Hair follicle dermal papilla cell (primary cell): ENCODE results near the gene ZSCAN5A. TPM values are rescaled to one million over a fixed set of nuclear protein-coding genes. Genes with fewer than 3 reads are reported as not detected.

Experiments used
- small RNA-seq: library from RNA; depleted of rRNA; stranded (forward); fragments of <200 nt; gene quantifications from one replicate; pipeline ENCODE3, GENCODE V24; 2012
- total RNA-seq: library from RNA; depleted of rRNA; stranded (reverse); fragments of >200 nt; gene quantifications from 2 replicates; pipeline ENCODE4 v1.2.3, GENCODE V29; 2012

ZSCAN5A gene
- 7.5 and 7.8 TPM in 2 replicates for total RNA-seq

GRCh38 chr19:56314381-56315076 is at the start of gene ZSCAN5A:
Gene ZSCAN5A (minus strand): TSS chr19:56314839. CDS start chr19:56225046, 89,793 bp downstream.

DNA sequence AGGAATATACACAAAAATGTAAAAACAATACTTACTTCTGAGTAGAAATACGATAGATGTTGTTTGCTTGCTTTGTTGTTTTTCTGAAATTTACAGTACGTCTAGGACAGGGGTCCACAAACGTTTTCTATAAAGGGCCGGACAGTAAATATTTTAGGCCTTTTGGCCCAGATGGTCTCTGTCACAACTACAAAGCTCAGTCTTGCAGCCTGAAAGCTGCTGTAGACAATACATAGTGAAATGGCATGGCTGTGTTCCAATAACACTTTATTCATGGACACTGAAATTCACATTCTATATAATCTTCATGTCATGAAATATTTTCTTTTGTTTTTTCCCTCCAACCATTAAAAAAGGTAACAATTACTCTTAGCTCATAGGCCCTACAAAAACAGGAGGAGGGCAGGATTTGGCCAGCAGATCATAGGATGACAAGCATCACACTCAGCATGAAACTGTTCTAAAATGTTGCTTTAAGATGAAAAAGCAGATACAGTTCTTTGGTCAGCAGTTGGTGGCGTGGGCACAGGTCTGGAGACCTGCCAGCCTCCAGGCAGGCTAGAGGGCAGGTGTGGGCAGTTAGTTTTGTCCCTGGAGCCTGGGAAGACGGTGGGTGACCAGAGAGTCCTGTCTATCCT is 42.4 kb downstream of the ZSCAN5A start, which contains the start of gene EDDM13:
TSS of gene EDDM13 (plus strand) at position 588 of the 638 bp plus-strand sequence. CDS start 87 bp downstream, outside the sequence.

GRCh38 chr19:56201973-56202372 is 112.7 kb downstream of the ZSCAN5A start, which contains the start of gene ZSCAN5C:
Gene ZSCAN5C (plus strand): TSS chr19:56202273. CDS start chr19:56205914, 3,641 bp downstream.

DNA sequence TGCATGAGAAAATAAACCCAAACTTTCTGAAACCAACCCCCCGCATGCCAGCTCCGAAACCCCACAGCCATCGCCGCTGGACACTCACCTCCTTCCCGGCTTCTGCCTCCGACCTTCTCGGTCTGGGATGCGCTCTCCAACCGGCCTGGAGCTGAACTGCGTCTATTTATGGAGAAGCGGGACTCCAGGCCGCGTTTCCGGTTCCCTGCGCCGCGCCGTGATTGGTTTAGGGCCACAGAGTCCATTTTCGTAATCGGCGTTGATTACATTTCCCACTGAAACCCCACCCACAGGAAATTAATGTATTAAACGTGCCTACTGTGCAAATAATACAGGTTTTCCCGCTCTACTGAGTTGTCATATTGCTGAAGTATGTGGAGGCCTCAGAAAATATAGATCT is 117.0 kb downstream of the ZSCAN5A start, which contains the start of gene ZSCAN5B:
TSS of gene ZSCAN5B (minus strand) at position 138 of the 400 bp plus-strand sequence. CDS start 4,731 bp downstream, outside the sequence.

GRCh38 chr19:56175861-56176307 is 138.8 kb downstream of the ZSCAN5A start, which contains the start of gene GALP:
Gene GALP (plus strand): TSS chr19:56176008. CDS start chr19:56177109, 1,101 bp downstream.

Small RNA genes lying within 50 kb of the gene (small RNA-seq; reads per million reads assigned to genes)
- gene RF00019 = not detected

Other genes starting within 250 kb of the ZSCAN5A start
- gene ZNF787, start 193.5 kb downstream of the ZSCAN5A start, total RNA-seq = 26.4 and 33.6 TPM in 2 replicates
- 16.9 and 17.1 TPM in 2 replicates for gene ZNF444, start 173.6 kb downstream of the ZSCAN5A start, total RNA-seq
- not detected in 2 replicates for gene GALP, start 138.8 kb downstream of the ZSCAN5A start, total RNA-seq
- 0.24 TPM in 1 of 2 replicates, not detected in the other for gene ZSCAN5B, start 117.1 kb downstream of the ZSCAN5A start, total RNA-seq
- not detected in 2 replicates for gene ZSCAN5C, start 112.6 kb downstream of the ZSCAN5A start, total RNA-seq
- not detected in 2 replicates for gene EDDM13, start 42.1 kb downstream of the ZSCAN5A start, total RNA-seq
- 3.4 and 5.1 TPM in 2 replicates for gene ZNF582, start 78.7 kb upstream of the ZSCAN5A start, total RNA-seq
- 7.2 and 11.8 TPM in 2 replicates for gene ZNF583, start 89.5 kb upstream of the ZSCAN5A start, total RNA-seq
- gene ZNF667, start 162.5 kb upstream of the ZSCAN5A start, total RNA-seq = 3.9 and 4.9 TPM in 2 replicates
- gene ZNF471, start 193.0 kb upstream of the ZSCAN5A start, total RNA-seq = 3.6 and 5.2 TPM in 2 replicates
- gene ZFP28, start 224.1 kb upstream of the ZSCAN5A start, total RNA-seq = 13.5 and 14.1 TPM in 2 replicates